K562 (cell line): Measurements from ENCODE around the gene SORCS2.

Experiments
- GABPA ChIP-seq: fragments of 200-800 bp; sonication (Bioruptor generic); conservative IDR thresholded peaks from 2 replicates; pipeline ENCODE4 v1.6.1; 2016; ENCODE audit warnings: low read depth, missing genetic modification characterization, missing compliant biosample characterization
- MYC ChIP-seq, 2 experiments: fragments of 250-450 bp in 1 of 2; sonication (Bioruptor Pico) in 1 of 2; IDR thresholded peaks; 2 replicates each; pipeline versions ENCODE4 v1.5.1 to v1.6.1; 2012 to 2021; ENCODE audit warnings: low read depth in 2 of 2, borderline replicate concordance in 1 of 2, improper control_type of control experiment in 1 of 2, low read length in 1 of 2, mild to moderate bottlenecking in 1 of 2, moderate library complexity in 1 of 2
- NBN ChIP-seq: fragments of 450-650 bp; IDR thresholded peaks from 2 replicates; pipeline ENCODE4 v1.6.1; 2016; ENCODE audit warnings: low read depth, mild to moderate bottlenecking
- NFE2L1 ChIP-seq: fragments of 450-650 bp; IDR thresholded peaks from 2 replicates; pipeline ENCODE4 v1.6.1; 2016; ENCODE audit warnings: missing genetic modification characterization, low read depth, mild to moderate bottlenecking, missing compliant biosample characterization, moderate library complexity, borderline replicate concordance
- POLR2AphosphoS5 ChIP-seq: IDR thresholded peaks from 2 replicates; pipeline ENCODE4 v1.6.1; 2011; ENCODE audit warnings: mild to moderate bottlenecking, low read depth, low read length, moderate library complexity; ENCODE audit not compliant: control insufficient read depth, insufficient read depth
- RAD21 ChIP-seq, 2 experiments: fragments of 250-450 bp in 1 of 2; fragments of 450-650 bp in 1 of 2; sonication (Bioruptor Pico) in 1 of 2; formaldehyde crosslinking in 1 of 2; IDR thresholded peaks in 1 of 2; conservative IDR thresholded peaks in 1 of 2; 2 replicates each; pipeline versions ENCODE4 v1.4.0 to v1.8.0; 2020 to 2022; ENCODE audit warnings: mild to moderate bottlenecking in 2 of 2, moderate library complexity in 1 of 2
- RFX5 ChIP-seq: IDR thresholded peaks from 2 replicates; pipeline ENCODE4 v1.6.1; 2011; ENCODE audit warnings: low read depth, mild to moderate bottlenecking, improper control_type of control experiment, low read length
- SMARCA4 ChIP-seq: fragments of 450-650 bp; IDR thresholded peaks from 2 replicates; pipeline ENCODE4 v1.6.1; 2016
- TAF15 ChIP-seq: fragments of 200-400 bp; formaldehyde crosslinking; IDR thresholded peaks from 2 replicates; pipeline ENCODE4 v1.6.1; 2017; ENCODE audit warnings: mild to moderate bottlenecking, low read depth, low read length, moderate library complexity
- TF ChIP-seq, protein P1 (sequence below): fragments of 450-650 bp; formaldehyde crosslinking; IDR thresholded peaks from 2 replicates; pipeline ENCODE4 v1.4.0; 2020; ENCODE audit warnings: mild to moderate bottlenecking, moderate library complexity
- TF ChIP-seq, protein P2 (sequence below), 3 experiments: IDR thresholded peaks in 2 of 3; conservative IDR thresholded peaks in 1 of 3; 2 replicates each; pipeline ENCODE4 v1.5.1; 2011 to 2012; ENCODE audit warnings: low read length in 3 of 3, mild to moderate bottlenecking in 3 of 3, control low read depth in 2 of 3, improper control_type of control experiment in 1 of 3, inconsistent platforms in 1 of 3, low read depth in 1 of 3, mixed read lengths in 1 of 3, moderate library complexity in 1 of 3; ENCODE audit not compliant: insufficient read depth in 2 of 3
- TF ChIP-seq, protein P3 (sequence below): sonication (generic); formaldehyde crosslinking; IDR thresholded peaks from 2 replicates; pipeline ENCODE4 v1.8.0; 2022; ENCODE audit warnings: missing genetic modification reagents, mild to moderate bottlenecking, borderline replicate concordance
- TF ChIP-seq, protein P4 (sequence below): fragments of 250-450 bp; sonication (Bioruptor Pico); IDR thresholded peaks from 2 replicates; pipeline ENCODE4 v1.5.0; 2022; ENCODE audit warnings: mild to moderate bottlenecking
- TF ChIP-seq, protein P5 (sequence below): IDR thresholded peaks from 2 replicates; pipeline ENCODE4 v1.6.1; 2011; ENCODE audit not compliant: insufficient read length; ENCODE audit errors: extremely low read depth

DNA sequence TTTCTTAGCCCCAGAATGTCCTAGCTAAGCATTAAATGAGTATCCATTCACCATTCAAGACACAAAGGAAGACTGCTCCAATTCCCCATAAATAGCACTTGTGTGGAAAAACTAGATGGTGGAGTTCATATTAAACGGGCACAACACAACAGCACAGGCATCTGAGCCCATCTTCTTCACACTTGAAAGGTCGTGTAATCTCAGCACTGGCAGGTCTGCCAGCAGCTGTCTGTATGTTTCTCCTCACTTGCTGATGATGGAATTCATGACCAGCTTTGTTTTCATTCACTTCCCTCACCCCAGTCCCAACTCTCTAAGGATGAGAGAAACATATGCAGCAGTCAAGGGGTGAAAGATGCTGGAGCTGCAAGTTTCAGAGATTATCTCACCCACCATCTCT is 598.7 kb downstream of the SORCS2 start:
- TF ChIP-seq MYC (IDR thresholded peaks at IDR 0.05; ENCODE audit: low read depth, low read length) (no peak), MYC (CRISPR knock-in tag; IDR thresholded peaks at IDR 0.05; ENCODE audit: borderline replicate concordance, low read depth) (no peak), NFE2L1 (tag) (no peak), RAD21 (CRISPR knock-in tag; conservative IDR thresholded peaks at IDR 0.05 in 1 of 2, IDR thresholded peaks at IDR 0.05 in 1 of 2) (no peak), TAF15 (no peak), NBN (no peak), SMARCA4 (no peak), POLR2AphosphoS5 (no peak), GABPA (no peak), RFX5 (no peak)
- TF ChIP-seq, protein P1, sequence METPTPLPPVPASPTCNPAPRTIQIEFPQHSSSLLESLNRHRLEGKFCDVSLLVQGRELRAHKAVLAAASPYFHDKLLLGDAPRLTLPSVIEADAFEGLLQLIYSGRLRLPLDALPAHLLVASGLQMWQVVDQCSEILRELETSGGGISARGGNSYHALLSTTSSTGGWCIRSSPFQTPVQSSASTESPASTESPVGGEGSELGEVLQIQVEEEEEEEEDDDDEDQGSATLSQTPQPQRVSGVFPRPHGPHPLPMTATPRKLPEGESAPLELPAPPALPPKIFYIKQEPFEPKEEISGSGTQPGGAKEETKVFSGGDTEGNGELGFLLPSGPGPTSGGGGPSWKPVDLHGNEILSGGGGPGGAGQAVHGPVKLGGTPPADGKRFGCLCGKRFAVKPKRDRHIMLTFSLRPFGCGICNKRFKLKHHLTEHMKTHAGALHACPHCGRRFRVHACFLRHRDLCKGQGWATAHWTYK (CRISPR knock-in tag): no peak
- TF ChIP-seq, protein P2, sequence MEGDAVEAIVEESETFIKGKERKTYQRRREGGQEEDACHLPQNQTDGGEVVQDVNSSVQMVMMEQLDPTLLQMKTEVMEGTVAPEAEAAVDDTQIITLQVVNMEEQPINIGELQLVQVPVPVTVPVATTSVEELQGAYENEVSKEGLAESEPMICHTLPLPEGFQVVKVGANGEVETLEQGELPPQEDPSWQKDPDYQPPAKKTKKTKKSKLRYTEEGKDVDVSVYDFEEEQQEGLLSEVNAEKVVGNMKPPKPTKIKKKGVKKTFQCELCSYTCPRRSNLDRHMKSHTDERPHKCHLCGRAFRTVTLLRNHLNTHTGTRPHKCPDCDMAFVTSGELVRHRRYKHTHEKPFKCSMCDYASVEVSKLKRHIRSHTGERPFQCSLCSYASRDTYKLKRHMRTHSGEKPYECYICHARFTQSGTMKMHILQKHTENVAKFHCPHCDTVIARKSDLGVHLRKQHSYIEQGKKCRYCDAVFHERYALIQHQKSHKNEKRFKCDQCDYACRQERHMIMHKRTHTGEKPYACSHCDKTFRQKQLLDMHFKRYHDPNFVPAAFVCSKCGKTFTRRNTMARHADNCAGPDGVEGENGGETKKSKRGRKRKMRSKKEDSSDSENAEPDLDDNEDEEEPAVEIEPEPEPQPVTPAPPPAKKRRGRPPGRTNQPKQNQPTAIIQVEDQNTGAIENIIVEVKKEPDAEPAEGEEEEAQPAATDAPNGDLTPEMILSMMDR (IDR thresholded peaks at IDR 0.05 in 2 of 3, conservative IDR thresholded peaks at IDR 0.05 in 1 of 3; ENCODE audit: insufficient read depth in 2 of 3, low read depth in 1 of 3, low read length in 3 of 3): no peak
- TF ChIP-seq, protein P3, sequence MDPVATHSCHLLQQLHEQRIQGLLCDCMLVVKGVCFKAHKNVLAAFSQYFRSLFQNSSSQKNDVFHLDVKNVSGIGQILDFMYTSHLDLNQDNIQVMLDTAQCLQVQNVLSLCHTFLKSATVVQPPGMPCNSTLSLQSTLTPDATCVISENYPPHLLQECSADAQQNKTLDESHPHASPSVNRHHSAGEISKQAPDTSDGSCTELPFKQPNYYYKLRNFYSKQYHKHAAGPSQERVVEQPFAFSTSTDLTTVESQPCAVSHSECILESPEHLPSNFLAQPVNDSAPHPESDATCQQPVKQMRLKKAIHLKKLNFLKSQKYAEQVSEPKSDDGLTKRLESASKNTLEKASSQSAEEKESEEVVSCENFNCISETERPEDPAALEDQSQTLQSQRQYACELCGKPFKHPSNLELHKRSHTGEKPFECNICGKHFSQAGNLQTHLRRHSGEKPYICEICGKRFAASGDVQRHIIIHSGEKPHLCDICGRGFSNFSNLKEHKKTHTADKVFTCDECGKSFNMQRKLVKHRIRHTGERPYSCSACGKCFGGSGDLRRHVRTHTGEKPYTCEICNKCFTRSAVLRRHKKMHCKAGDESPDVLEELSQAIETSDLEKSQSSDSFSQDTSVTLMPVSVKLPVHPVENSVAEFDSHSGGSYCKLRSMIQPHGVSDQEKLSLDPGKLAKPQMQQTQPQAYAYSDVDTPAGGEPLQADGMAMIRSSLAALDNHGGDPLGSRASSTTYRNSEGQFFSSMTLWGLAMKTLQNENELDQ (CRISPR knock-in tag): no peak
- TF ChIP-seq, protein P4, sequence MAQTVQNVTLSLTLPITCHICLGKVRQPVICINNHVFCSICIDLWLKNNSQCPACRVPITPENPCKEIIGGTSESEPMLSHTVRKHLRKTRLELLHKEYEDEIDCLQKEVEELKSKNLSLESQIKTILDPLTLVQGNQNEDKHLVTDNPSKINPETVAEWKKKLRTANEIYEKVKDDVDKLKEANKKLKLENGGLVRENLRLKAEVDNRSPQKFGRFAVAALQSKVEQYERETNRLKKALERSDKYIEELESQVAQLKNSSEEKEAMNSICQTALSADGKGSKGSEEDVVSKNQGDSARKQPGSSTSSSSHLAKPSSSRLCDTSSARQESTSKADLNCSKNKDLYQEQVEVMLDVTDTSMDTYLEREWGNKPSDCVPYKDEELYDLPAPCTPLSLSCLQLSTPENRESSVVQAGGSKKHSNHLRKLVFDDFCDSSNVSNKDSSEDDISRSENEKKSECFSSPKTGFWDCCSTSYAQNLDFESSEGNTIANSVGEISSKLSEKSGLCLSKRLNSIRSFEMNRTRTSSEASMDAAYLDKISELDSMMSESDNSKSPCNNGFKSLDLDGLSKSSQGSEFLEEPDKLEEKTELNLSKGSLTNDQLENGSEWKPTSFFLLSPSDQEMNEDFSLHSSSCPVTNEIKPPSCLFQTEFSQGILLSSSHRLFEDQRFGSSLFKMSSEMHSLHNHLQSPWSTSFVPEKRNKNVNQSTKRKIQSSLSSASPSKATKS: no peak
- TF ChIP-seq, protein P5, sequence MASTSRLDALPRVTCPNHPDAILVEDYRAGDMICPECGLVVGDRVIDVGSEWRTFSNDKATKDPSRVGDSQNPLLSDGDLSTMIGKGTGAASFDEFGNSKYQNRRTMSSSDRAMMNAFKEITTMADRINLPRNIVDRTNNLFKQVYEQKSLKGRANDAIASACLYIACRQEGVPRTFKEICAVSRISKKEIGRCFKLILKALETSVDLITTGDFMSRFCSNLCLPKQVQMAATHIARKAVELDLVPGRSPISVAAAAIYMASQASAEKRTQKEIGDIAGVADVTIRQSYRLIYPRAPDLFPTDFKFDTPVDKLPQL: no peak
